ENCODE results near the gene FAM117A.
"Not testable (repeated sequence)": the region's sequence is repeated elsewhere in the genome, so short reads cannot be mapped to it uniquely, and the experiment has no call there.

Gene FAM117A

DNA sequence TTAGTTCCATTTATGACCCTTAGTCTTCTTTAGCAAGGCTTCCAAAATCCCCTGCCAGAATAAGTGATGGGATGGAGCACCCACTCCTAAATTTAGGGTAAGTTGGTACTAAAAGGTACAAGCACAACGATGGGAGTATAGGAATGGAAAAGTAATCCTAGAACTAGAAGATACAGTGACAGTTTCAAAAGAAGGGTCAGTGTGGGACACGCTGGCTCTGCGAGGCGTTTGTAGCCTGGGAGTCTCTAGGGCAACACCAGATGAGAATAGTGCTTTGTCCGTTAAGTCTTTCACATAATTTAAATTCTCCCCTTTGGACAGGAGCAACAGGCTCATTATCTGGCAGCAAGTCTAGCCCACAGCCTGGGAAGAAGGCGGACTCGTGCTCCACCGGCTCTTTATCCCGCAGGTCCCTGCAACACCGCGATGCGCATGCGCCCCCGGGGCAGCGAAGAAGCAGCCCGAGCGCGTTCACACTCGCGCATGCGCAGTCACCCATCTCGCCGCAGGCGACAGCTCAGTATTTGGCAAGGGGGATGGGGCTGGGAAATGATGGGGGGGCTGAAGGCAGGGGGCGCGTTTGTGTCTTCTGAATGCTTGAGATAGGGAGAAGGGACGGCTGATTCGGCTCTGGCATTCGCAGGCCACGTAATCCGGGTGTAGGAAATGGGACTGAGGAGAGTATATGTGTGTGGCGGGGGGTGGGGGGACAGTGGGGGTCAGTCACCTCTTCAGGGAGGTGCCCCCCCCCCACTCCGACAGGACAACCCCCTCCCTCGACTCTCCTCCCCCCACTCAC lies 86.6 kb downstream of the FAM117A start:
- peaks cover 7% of the 10 kb centered on the region for H3K4me1 ChIP-seq
- H3K4me3 ChIP-seq, result peak overlapping the region; percentile 52
- no peaks in the 10 kb centered on the region for H3K9me3 ChIP-seq
- peak; percentile 91 to 98 for DNase-seq (ENCODE audit: low spot score in 2 of 2)
- no peaks in the 10 kb centered on the region; the same call in 1 of the 2 replicates for H3K27me3 ChIP-seq (ENCODE audit: low read depth)
- H3K36me3 ChIP-seq (replicated peaks), result no peaks in the 10 kb centered on the region
- in situ Hi-C loops (cut with MboI; ENCODE audit: low sequenced_read_pairs), result no loop called here

DNA sequence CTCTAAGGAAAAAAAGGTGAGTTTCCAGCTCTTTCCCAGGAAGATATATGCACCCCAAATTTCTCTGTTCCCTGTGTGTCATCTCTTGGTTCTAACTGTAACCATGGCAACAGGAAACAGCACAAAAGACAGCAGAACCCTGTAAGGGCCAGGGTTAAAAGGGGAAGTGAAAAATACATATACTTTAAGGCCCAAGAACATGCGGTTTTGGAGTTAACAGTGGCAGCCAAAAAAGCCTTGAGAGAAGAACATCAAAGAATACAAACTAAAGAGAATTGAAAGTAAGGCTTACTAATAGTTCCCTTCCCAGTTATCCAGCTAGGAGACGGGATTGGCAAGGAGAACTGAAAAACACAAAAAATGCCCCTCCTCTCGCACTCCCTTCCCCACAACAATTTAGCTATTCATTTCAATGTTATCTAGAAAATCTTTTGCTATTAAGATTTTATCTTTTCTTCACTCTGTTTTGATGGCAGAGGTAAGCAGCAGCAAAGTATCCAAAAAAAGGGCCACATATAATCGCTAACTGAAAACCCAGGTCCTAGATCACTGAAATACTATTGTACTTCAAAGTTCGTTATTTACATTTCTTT lies 87.6 kb downstream of the FAM117A start:
- in situ Hi-C loops (cut with MboI; ENCODE audit: low sequenced_read_pairs), result no loop called here
- no peaks in the 10 kb centered on the region; the same call in 1 of the 2 replicates for H3K27me3 ChIP-seq (ENCODE audit: low read depth)
- DNase-seq (ENCODE audit: low spot score in 2 of 2), result no peak
- no peaks in the 10 kb centered on the region for H3K9me3 ChIP-seq
- peaks cover 7% of the 10 kb centered on the region for H3K4me1 ChIP-seq
- H3K4me3 ChIP-seq, result peak overlapping the region; percentile 52
- H3K36me3 ChIP-seq (replicated peaks), result no peaks in the 10 kb centered on the region

DNA sequence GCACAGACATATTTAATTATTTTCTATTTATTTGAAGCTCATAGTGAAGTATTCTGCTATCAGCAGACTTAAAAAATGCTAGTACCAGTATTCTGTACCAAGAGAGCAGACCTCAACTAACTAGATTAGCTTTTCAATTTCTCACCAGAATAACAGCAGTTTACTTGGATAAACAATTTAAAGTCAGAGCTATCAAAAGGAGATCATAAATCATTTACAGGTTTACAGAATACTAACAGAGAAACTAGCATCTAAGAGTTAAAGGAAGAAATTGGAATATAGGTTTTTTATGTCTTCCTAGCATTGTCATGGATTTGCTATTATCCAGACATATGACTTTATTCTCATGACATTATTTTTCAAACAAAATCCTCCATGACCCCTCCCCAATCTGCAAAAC lies 89.4 kb downstream of the FAM117A start:
- Histone ChIP-seq H3K9me3 (no peaks in the 10 kb centered on the region), H3K4me1 (peaks cover 7% of the 10 kb centered on the region), H3K36me3 (replicated peaks) (no peaks in the 10 kb centered on the region), H3K4me3 (no peak overlapping the region), H3K27me3 (ENCODE audit: low read depth) (no peaks in the 10 kb centered on the region)
- in situ Hi-C loops (cut with MboI; ENCODE audit: low sequenced_read_pairs), result no loop called here
- DNase-seq (ENCODE audit: low spot score in 2 of 2), result no peak

DNA sequence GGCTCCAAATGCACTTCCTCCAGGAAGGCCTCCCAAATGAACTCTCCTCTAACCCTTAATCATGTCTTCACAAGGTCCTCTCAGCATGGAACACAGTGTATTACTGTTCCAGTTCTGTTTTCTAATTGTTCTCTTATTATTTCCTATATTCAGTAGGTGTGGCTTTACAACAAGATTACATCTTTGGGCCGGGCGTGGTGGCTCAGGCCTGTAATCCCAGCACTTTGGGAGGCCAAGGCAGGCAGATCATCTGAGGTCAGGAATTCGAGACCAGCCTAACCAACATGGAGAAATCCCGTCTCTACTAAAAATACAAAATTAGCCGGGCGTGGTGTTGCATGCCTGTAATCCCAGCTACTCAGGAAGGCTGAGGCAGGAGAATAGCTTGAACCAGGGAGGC lies 90.3 kb downstream of the FAM117A start:
- H3K9me3 ChIP-seq; H3K4me1 ChIP-seq; H3K36me3 ChIP-seq (replicated peaks); in situ Hi-C loops (cut with MboI; ENCODE audit: low sequenced_read_pairs); DNase-seq (ENCODE audit: low spot score in 2 of 2); H3K4me3 ChIP-seq; H3K27me3 ChIP-seq (ENCODE audit: low read depth): not testable (repeated sequence)

DNA sequence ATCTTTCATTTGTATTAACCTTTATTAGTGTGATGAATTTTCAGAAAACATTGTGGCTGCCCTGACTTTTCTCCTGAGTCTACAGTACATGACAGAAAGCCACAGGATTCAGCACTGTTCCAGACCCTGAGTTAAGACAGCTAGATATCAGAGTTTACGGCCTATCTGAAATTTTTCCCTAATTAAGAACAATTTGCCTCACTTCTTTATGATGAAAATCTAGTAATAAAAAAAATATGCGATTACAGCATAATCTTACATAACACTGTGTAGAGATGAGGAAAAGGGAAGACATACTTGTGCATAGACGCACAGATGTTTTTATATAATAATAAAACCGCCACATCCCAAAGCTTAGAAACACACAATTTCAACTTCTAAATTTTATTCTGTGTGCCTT lies 93.3 kb downstream of the FAM117A start:
- Histone ChIP-seq H3K9me3 (no peaks in the 10 kb centered on the region), H3K36me3 (replicated peaks) (no peaks in the 10 kb centered on the region), H3K27me3 (ENCODE audit: low read depth) (no peaks in the 10 kb centered on the region), H3K4me1 (no peaks in the 10 kb centered on the region; the same call in 1 of the 2 replicates), H3K4me3 (no peak overlapping the region)
- no peak for DNase-seq (ENCODE audit: low spot score in 2 of 2)
- in situ Hi-C loops (cut with MboI; ENCODE audit: low sequenced_read_pairs), result no loop called here

DNA sequence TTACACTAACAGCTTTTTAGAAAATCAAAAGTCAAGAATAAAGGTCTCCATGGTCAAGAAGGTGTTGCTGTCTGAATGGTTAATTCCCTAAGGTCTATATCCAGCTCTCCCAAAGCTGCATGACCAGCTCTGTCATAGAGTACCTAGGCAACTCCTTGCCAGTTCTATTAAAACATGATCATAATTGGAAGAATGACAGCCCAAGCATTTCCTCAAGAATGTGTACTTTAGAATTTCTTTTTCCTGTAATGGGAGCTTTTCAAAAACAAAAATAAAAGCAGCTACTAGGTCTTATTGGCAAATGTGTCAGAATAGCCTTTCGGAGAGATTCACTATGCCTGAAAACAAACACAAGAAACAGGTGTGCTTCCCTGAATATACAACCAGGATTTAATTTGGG lies 93.9 kb downstream of the FAM117A start:
- H3K4me3 ChIP-seq, result no peak overlapping the region
- H3K27me3 ChIP-seq (ENCODE audit: low read depth), result no peaks in the 10 kb centered on the region
- no peaks in the 10 kb centered on the region for H3K9me3 ChIP-seq
- DNase-seq (ENCODE audit: low spot score in 2 of 2), result no peak
- H3K36me3 ChIP-seq (replicated peaks), result no peaks in the 10 kb centered on the region
- H3K4me1 ChIP-seq, result no peaks in the 10 kb centered on the region; the same call in 1 of the 2 replicates
- in situ Hi-C loops (cut with MboI; ENCODE audit: low sequenced_read_pairs), result no loop called here

DNA sequence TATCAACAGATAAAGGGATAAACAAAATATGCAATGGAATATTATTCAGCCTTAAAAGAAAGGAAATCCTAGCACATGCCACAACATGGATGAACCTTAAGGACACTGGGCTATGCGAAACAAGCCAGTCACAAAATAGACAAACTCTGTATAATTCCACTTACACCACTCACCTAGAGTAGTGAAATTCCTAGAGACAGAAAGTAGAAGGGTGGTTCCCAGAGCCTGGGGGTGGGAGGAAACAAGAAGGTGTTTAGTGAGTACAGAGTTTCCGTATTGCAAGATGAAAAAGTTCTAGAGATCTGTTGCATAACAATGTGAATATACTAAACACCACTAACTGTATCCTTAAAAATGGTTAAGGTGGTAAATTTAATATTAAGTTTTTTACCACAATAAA lies 96.1 kb downstream of the FAM117A start:
- Histone ChIP-seq H3K4me1 (no peaks in the 10 kb centered on the region), H3K27me3 (ENCODE audit: low read depth) (no peaks in the 10 kb centered on the region), H3K36me3 (replicated peaks) (no peaks in the 10 kb centered on the region), H3K4me3 (no peak overlapping the region), H3K9me3 (no peaks in the 10 kb centered on the region)
- in situ Hi-C loops (cut with MboI; ENCODE audit: low sequenced_read_pairs), result no loop called here
- DNase-seq (ENCODE audit: low spot score in 2 of 2), result no peak

DNA sequence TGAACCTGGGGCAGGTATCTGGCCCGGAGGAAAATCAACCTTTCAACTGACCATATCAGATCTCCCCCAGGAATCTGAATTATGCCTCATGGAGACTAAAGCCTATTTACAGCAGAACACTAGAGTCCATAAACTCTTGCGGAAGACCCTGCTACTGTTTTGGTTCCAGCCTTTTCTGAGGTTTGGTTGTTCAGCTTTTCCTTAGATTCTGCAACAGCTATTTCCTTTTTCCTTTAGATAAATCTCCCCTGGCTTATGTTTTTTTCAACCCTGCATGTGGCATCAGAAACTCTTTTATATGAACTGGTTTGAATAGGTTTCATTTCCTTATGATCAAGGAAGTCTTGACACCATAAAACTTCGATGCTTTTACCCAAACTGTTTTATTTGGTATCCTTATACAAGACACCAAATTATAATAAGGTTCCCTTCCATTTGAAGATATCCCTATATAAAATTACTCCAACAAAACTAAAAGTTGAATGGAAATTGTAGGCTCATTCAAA lies 99.2 kb downstream of the FAM117A start:
- Histone ChIP-seq H3K4me3 (no peak overlapping the region), H3K36me3 (replicated peaks) (no peaks in the 10 kb centered on the region), H3K4me1 (no peaks in the 10 kb centered on the region), H3K27me3 (ENCODE audit: low read depth) (no peaks in the 10 kb centered on the region), H3K9me3 (no peaks in the 10 kb centered on the region)
- no peak for DNase-seq (ENCODE audit: low spot score in 2 of 2)
- in situ Hi-C loops (cut with MboI; ENCODE audit: low sequenced_read_pairs), result no loop called here
